Thymus (tissue), 11 donors: ENCODE data around the gene MYO6. TPM values are rescaled to one million over a fixed set of nuclear protein-coding genes. Genes with fewer than 3 reads are reported as not detected.

Experiments
- DNase-seq, 9 donors: peaks; one replicate each; pipeline ENCODE4 v3.0.0-alpha.2; 2013; ENCODE audit warnings: low spot score in 9 of 9, low read depth in 6 of 9, missing footprints in 1 of 9
- H3K27ac ChIP-seq, 2 donors: one replicate each; pipeline ENCODE4 v1.5.1; 2013; ENCODE audit warnings: control low read depth in 1 of 2, low read depth in 1 of 2, low read length in 1 of 2, mild to moderate bottlenecking in 1 of 2, moderate library complexity in 1 of 2
- H3K27me3 ChIP-seq, 2 donors: one replicate each; pipeline ENCODE4 v1.5.1; 2013; ENCODE audit warnings: low read length in 1 of 2; ENCODE audit not compliant: control insufficient read depth in 2 of 2, insufficient read depth in 1 of 2
- H3K36me3 ChIP-seq, 2 donors: one replicate each; pipeline ENCODE4 v1.5.1; 2013; ENCODE audit warnings: low read length in 1 of 2, mild to moderate bottlenecking in 1 of 2, moderate library complexity in 1 of 2; ENCODE audit not compliant: control insufficient read depth in 2 of 2, insufficient read depth in 2 of 2
- H3K4me1 ChIP-seq, 2 donors: one replicate each; pipeline ENCODE4 v1.5.1; 2013; ENCODE audit warnings: low read length in 2 of 2; ENCODE audit not compliant: control insufficient read depth in 2 of 2, insufficient read depth in 2 of 2
- H3K4me3 ChIP-seq, 2 donors: one replicate each; pipeline ENCODE4 v1.5.1; 2013; ENCODE audit warnings: low read length in 2 of 2, control low read depth in 1 of 2, mild to moderate bottlenecking in 1 of 2
- H3K9me3 ChIP-seq, 2 donors: one replicate each; pipeline ENCODE4 v1.5.1; 2013; ENCODE audit warnings: low read length in 1 of 2, mild to moderate bottlenecking in 1 of 2; ENCODE audit not compliant: control insufficient read depth in 2 of 2, insufficient read depth in 1 of 2
- WGBS: extraction: QIAGEN DNeasy Blood & Tissue Kit; methylation state at CpG from one replicate; pipeline ENCODE4 v1.1.7; 2013; 5-methylcytosine and 5-hydroxymethylcytosine counted together
- polyA plus RNA-seq: library from polyadenylated mRNA; stranded (reverse); fragments of 200-250 nt; gene quantifications from one replicate; pipeline ENCODE4 v1.2.3, GENCODE V29; 2013
- total RNA-seq: library from RNA; stranded (reverse); fragments of 120-200 nt; gene quantifications from one replicate; pipeline ENCODE4 v1.2.4, GENCODE V29; 2013
- donor health status: healthy.

The MYO6 gene
- total and polyA plus RNA-seq, 2 donors, result 3.3 to 15.2 TPM

DNA sequence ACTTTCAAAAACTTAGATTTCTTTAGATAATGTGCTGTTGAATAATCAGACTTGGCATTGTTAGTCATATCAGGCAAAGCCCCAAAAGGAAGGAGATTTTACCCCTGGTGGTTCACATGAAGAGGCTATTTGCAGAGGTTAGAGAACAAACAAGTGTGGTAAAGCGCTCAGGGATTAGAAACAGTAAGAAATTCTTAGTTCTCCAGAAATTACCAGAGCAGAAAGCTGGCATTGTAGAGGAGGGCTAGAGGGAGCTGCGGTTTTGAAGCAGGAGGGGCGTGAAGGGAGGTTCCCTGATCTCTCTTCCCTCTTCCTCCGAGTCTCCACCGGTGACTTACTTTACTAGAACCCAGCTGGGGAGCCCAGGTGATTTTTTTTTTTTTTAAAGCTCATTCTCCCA, 10.2 kb downstream of the MYO6 start:
- Histone ChIP-seq H3K27me3 (no peaks in the 10 kb centered on the region), H3K9me3 (no peaks in the 10 kb centered on the region), H3K4me3 (no peak overlapping the region), H3K27ac (no peak overlapping the region), H3K36me3 (no peaks in the 10 kb centered on the region), H3K4me1 (no peaks in the 10 kb centered on the region)
- DNase-seq, result no peak
- WGBS, result 50% methylated on average over 5 of the region's 5 CpGs

DNA sequence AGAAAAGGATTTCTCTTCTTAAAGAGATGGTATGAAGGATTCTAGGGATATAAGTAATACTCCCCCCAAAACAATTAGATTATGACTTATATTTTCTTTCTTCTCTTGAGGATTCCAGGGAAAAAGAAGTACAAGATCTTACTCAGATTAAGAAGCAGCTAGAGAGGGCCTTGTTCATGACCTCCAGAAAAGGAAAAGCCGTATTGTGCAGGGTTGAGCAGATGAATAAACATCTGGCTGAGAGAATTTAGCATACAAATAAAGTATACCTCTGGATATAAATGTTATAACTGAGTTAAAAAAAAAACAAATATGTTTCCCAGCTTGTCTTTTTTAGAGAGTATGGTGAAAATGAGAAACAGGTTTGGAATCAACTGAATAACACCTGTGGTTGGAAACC, 11.3 kb downstream of the MYO6 start:
- 97% methylated on average over 1 of the region's 1 CpG for WGBS
- no peak overlapping the region for H3K4me3 ChIP-seq
- DNase-seq, result no peak
- H3K27ac ChIP-seq, result no peak overlapping the region
- no peaks in the 10 kb centered on the region for H3K36me3 ChIP-seq
- H3K4me1 ChIP-seq, result no peaks in the 10 kb centered on the region
- no peaks in the 10 kb centered on the region for H3K27me3 ChIP-seq
- H3K9me3 ChIP-seq, result no peaks in the 10 kb centered on the region

DNA sequence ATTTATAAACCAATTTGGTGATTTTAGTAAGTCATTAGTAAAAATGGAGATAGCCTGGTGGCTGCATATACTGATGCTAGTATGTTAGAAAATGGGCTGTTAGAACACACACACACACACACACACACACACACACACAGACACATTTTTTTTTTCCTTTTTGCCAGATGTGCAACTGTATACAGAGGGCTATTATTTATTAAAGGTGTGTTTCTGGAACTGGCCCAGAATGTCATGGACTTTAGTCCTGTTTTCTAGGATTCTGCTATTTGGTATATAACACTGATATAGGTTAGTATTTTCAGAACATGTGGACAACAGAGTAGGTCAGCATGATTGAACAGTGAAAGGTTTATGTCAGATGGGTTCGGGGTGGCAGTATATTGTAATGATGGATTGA, 12.4 kb downstream of the MYO6 start:
- no peak for DNase-seq
- H3K36me3 ChIP-seq, result no peaks in the 10 kb centered on the region
- H3K27ac ChIP-seq, result no peak overlapping the region
- no peaks in the 10 kb centered on the region for H3K9me3 ChIP-seq
- H3K4me1 ChIP-seq, result no peaks in the 10 kb centered on the region
- no peaks in the 10 kb centered on the region for H3K27me3 ChIP-seq
- no peak overlapping the region for H3K4me3 ChIP-seq
- WGBS, result 97% methylated on average over 1 of the region's 1 CpG

DNA sequence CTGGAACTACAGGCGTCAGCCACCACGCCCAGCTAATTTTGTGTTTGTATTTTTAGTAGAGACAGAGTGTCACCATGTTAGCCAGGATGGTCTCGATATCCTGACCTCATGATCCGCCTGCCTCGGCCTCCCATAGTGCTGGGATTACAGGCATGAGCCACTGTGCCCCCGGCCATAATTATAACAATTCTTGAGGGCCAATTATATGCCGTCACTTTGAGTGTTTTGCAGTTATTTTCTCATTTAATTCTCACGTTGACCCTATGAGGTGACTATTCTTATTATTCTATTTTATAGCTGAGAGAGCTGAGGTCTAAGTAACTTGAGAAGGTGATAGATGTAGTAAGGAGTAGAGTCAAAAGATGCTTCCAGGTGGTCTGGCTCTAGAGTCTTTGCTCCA, 13.0 kb downstream of the MYO6 start:
- Histone ChIP-seq H3K9me3 (no peaks in the 10 kb centered on the region), H3K4me3 (no peak overlapping the region), H3K36me3 (no peaks in the 10 kb centered on the region), H3K4me1 (no peaks in the 10 kb centered on the region), H3K27ac (no peak overlapping the region), H3K27me3 (no peaks in the 10 kb centered on the region)
- WGBS, result 96% methylated on average over 8 of the region's 8 CpGs
- DNase-seq, result no peak

DNA sequence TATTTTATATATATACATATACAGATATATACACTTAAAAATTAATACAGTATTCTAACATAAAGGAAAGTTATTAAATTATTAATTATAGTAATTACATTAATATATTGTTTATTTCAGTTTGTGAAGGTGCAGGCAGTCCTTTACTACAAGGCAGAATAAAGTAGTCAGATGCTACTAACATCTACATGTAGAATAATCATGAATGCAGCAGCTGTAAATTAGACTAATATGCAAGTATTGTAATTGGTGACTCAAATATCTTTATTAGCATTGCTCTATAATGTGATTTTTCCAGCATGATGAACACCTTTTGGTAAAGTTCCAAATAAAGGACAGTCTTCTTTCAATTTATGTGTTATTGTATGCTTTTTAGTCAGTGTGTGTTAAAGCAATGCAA, 17.3 kb downstream of the MYO6 start:
- Histone ChIP-seq H3K4me3 (no peak overlapping the region), H3K4me1 (no peaks in the 10 kb centered on the region), H3K9me3 (no peaks in the 10 kb centered on the region), H3K27me3 (no peaks in the 10 kb centered on the region), H3K36me3 (no peaks in the 10 kb centered on the region), H3K27ac (no peak overlapping the region)
- no peak for DNase-seq

DNA sequence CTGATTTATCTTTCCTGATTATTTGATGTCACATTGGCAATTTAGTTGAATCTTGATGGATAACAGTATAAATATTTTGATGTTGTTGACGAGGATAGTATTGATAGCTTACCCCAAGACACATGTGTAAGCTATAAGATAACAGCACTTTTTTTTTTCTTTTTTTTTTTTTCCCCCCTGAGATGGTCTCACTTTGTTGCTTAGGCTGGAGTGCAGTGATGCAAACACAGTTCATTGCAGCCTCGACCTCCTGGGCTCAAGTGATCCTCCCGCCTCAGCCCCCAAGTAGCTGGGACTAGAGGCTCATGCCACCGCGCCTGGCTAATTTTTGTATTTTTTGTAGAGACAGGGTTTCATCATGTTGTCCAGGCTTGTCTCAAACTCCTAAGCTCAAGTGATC, 21.8 kb downstream of the MYO6 start:
- Histone ChIP-seq H3K27me3 (no peaks in the 10 kb centered on the region), H3K4me1 (no peaks in the 10 kb centered on the region), H3K4me3 (no peak overlapping the region), H3K36me3 (no peaks in the 10 kb centered on the region), H3K9me3 (no peaks in the 10 kb centered on the region), H3K27ac (no peak overlapping the region)
- WGBS, result 93% methylated on average over 5 of the region's 5 CpGs
- DNase-seq, result no peak

DNA sequence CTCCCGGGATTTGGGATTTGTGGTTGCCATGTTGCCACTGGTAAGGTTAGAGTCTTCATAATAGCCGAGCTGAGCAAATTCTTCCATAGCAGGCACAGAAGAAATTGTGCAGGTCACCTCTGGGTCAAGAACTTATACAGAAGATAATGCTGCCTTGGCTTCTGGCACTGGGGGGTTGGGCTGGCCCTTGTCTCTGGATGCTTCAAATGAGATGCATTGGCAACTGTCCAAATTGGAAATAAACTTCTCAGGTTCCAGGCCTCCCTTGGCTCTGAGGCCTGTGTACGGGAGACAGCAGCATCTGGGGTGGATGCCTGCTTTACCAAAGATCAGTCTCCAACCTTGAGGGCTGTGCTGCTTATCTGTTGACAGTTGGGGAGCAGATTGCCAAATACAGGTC, 26.2 kb downstream of the MYO6 start:
- no peaks in the 10 kb centered on the region for H3K36me3 ChIP-seq
- H3K27ac ChIP-seq, result no peak overlapping the region
- H3K9me3 ChIP-seq, result no peaks in the 10 kb centered on the region
- H3K4me3 ChIP-seq, result no peak overlapping the region
- no peak for DNase-seq
- H3K27me3 ChIP-seq, result no peaks in the 10 kb centered on the region
- no peaks in the 10 kb centered on the region for H3K4me1 ChIP-seq
- WGBS, result 93% methylated on average over 3 of the region's 3 CpGs

DNA sequence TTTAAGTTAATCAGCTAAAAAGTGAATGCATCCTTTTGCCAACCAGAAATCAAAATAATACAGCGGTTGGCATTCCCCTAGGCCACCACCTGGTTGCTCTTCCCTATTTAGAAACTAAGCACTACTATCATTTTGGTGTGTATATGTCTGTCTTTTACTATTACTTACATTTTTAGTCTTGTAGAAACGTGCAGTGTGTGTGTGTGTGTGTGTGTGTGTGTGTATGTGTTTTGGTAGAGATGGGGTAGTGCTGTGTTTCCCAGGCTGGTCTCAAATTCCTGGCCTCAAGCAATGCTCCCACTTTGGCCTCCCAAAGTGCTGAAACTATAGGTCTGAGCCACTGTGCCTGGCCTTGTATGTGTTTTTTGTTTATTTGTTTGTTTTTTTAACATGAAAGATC, 27.4 kb downstream of the MYO6 start:
- Histone ChIP-seq H3K36me3 (no peaks in the 10 kb centered on the region), H3K27ac (no peak overlapping the region), H3K4me1 (no peaks in the 10 kb centered on the region), H3K9me3 (no peaks in the 10 kb centered on the region), H3K4me3 (no peak overlapping the region), H3K27me3 (no peaks in the 10 kb centered on the region)
- DNase-seq, result no peak
- WGBS, result 80% methylated on average over 2 of the region's 2 CpGs

DNA sequence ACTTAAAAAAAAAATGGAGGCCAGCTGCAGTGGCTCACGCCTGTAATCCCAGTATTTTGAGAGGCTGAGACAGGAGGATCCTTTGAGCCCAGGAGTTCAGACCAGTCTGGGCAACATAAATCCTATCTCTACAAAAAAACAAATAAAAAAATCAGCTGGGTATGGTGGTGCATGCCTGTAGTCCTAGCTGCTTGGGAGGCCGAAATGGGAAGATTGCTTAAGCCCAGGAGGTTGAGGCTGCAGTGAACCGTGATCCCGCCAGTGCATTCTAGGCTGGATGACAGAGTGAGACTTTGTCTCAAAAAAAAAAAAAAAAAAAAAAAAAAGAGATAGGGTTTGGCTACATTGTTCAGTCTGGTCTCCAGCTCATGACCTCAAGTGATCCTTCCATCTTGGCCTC, 29.7 kb downstream of the MYO6 start:
- H3K4me3 ChIP-seq, result no peak overlapping the region
- no peak overlapping the region for H3K27ac ChIP-seq
- H3K36me3 ChIP-seq, result no peaks in the 10 kb centered on the region
- no peaks in the 10 kb centered on the region for H3K4me1 ChIP-seq
- H3K27me3 ChIP-seq, result no peaks in the 10 kb centered on the region
- no peak for DNase-seq
- 95% methylated on average over 4 of the region's 4 CpGs for WGBS
- no peaks in the 10 kb centered on the region for H3K9me3 ChIP-seq

DNA sequence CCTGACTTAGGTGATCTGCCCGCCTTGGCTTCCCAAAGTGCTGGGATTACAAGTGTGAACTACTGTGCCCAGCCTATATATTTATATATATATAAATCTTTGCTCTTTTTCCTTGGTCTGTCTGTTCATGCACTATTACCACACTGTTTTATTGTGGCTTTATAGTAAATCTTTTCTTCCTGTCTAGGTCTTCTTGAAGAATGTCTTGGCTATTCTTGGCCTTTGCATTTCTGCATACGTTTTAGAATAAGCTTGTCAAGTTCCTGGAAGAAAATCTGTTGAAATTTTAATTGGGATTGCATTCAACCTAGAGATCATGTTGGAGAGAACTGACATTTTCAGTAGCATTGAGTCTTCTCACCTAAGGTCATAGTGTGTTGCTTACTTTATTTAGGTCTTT, 37.1 kb downstream of the MYO6 start:
- Histone ChIP-seq H3K9me3 (no peaks in the 10 kb centered on the region), H3K4me3 (no peak overlapping the region), H3K27me3 (no peaks in the 10 kb centered on the region), H3K36me3 (no peaks in the 10 kb centered on the region), H3K4me1 (no peaks in the 10 kb centered on the region), H3K27ac (no peak overlapping the region)
- WGBS, result 78% methylated on average over 2 of the region's 2 CpGs
- no peak for DNase-seq
